OCI-LY7 (cell line): ENCODE data around the gene HS6ST3.

ENCODE experiments used
- CTCF ChIP-seq: fragments of 200-600 bp; sonication (generic); conservative IDR thresholded peaks from 2 replicates; pipeline ENCODE4 v1.5.1; 2014; ENCODE audit warnings: mild to moderate bottlenecking, antibody characterized with exemption, low read length, moderate library complexity, mixed read lengths
- EZH2phosphoT487 ChIP-seq: fragments of 200-600 bp; sonication (generic); IDR thresholded peaks from 2 replicates; pipeline ENCODE4 v1.6.1; 2018; ENCODE audit warnings: low read depth, borderline replicate concordance, mild to moderate bottlenecking, mixed run types, antibody characterized with exemption, low read length, moderate library complexity, mixed read lengths

GRCh38 chr13:96751089-96751488 lies 661.2 kb downstream of the HS6ST3 start:
- TF ChIP-seq CTCF (no peak), EZH2phosphoT487 (no peak)
